Measurements from ENCODE around the gene PLA2G2A. TPM values are rescaled to one million over a fixed set of nuclear protein-coding genes. Genes with fewer than 3 reads are reported as not detected.
"Not testable (repeated sequence)": the region's sequence is repeated elsewhere in the genome, so short reads cannot be mapped to it uniquely, and the experiment has no call there.

PLA2G2A gene
- total and polyA plus RNA-seq, 8 donors, result 2.8 to 52.3 (median 24.4) TPM

DNA sequence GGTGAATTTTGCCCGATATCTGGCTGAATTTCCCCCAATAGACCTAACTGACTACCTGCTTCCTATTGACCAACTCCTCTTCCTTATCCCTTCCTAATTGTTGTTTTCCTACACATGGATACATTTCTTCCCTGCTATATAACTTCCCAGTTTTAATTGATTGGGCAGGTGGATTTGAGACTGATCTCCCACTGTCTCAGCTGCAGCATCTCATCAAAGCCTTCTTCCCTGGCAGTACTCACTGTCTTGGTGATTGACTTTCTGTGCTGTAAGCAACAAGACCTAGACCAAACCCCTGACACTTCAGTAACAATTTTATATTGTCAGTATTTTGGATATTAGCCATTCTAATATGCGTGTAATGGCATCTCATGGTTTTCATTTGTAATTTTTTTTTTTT is 11.3 kb upstream of the PLA2G2A start:
- Histone ChIP-seq H3K27me3 (peaks cover 0 to 19% (median 9%) of the 10 kb centered on the region in 3 donors), H3K9me3 (peaks cover 0 to 2% (median under 1%) of the 10 kb centered on the region in 4 donors), H3K4me1 (no peaks in the 10 kb centered on the region), H3K27ac (no peak overlapping the region), H3K36me3 (no peaks in the 10 kb centered on the region), H3K4me3 (no peak overlapping the region)
- no peak for DNase-seq
- TF ChIP-seq EP300 (IDR thresholded peaks at IDR 0.05) (no peak), POLR2AphosphoS5 (IDR thresholded peaks at IDR 0.05) (no peak), POLR2A (IDR thresholded peaks at IDR 0.05) (no peak)
- TF ChIP-seq, protein P1, sequence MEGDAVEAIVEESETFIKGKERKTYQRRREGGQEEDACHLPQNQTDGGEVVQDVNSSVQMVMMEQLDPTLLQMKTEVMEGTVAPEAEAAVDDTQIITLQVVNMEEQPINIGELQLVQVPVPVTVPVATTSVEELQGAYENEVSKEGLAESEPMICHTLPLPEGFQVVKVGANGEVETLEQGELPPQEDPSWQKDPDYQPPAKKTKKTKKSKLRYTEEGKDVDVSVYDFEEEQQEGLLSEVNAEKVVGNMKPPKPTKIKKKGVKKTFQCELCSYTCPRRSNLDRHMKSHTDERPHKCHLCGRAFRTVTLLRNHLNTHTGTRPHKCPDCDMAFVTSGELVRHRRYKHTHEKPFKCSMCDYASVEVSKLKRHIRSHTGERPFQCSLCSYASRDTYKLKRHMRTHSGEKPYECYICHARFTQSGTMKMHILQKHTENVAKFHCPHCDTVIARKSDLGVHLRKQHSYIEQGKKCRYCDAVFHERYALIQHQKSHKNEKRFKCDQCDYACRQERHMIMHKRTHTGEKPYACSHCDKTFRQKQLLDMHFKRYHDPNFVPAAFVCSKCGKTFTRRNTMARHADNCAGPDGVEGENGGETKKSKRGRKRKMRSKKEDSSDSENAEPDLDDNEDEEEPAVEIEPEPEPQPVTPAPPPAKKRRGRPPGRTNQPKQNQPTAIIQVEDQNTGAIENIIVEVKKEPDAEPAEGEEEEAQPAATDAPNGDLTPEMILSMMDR (IDR thresholded peaks at IDR 0.05), result no peak
- 64 to 76% (median 69%) methylated on average over 2 of the region's 2 CpGs for WGBS, 5 donors
- intact Hi-C loops (cut with DNase I; ENCODE audit: low total_unique reads), result no loop called here

DNA sequence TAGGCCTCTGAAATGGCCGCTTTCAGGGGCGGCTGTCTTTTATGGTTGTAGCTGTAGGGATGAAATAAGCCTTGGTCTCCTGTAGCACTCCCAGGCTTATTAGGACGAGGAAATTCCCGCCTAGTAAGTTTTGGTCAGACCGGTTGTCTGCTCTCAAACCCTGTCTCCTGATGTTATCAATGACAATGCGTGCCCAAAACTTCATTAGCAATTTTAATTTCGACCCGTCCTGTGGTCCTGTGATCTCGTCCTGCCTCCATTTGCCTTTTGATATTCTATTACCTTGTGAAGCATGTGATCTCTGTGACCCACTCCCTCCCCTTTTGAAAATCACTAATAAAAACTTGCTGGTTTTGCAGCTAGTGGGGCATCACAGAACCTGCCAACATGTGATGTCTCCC is 10.8 kb upstream of the PLA2G2A start:
- intact Hi-C loops (cut with DNase I; ENCODE audit: low total_unique reads), result not testable (repeated sequence)

DNA sequence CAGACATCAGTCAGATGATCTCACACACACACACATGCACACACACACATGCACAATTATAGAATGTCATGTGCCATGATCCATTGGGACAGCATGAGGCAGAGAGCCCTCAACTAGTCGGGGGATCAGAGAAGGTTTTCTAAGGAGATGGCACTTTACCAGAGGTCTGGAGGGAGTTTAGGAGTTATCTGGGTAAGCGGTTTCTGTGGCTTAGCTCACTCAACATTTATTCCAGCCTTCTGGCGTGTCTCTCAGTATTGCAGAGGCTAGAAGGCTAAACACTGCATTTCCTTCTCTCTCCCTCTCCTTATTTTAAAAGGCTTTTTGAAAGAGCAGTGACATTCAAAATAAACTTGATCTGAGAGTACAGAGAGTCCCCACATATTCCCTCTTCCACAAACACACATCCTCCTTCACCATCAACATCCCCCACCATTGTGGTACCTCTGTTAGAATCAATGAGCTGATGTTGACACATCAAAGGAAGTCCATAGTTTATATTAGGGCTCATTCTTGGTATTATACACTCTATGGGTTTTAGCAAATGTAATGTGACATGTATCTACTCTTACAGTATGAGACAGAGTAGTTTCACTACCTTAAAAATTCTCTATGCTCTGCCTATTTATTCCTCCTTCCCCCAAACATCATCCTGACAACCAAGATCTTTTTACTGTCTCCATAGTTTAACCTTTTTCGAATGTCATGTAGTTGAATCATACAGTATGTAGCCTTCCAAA is 9.0 kb upstream of the PLA2G2A start:
- TF ChIP-seq POLR2A (IDR thresholded peaks at IDR 0.05) (no peak), POLR2AphosphoS5 (IDR thresholded peaks at IDR 0.05) (no peak), EP300 (IDR thresholded peaks at IDR 0.05) (no peak)
- TF ChIP-seq, protein P1 (IDR thresholded peaks at IDR 0.05), result no peak

More for the DNA sequence above, 10.8 kb upstream of the PLA2G2A start:
- H3K36me3 ChIP-seq, H3K27ac ChIP-seq, H3K4me1 ChIP-seq, H3K4me3 ChIP-seq, H3K9me3 ChIP-seq, DNase-seq: not testable (repeated sequence)
- WGBS, 5 donors, result 46 to 66% (median 51%) methylated on average over 9 of the region's 9 CpGs
- H3K27me3 ChIP-seq, result peaks cover 0 to 14% (median 4%) of the 10 kb centered on the region in 3 donors

DNA sequence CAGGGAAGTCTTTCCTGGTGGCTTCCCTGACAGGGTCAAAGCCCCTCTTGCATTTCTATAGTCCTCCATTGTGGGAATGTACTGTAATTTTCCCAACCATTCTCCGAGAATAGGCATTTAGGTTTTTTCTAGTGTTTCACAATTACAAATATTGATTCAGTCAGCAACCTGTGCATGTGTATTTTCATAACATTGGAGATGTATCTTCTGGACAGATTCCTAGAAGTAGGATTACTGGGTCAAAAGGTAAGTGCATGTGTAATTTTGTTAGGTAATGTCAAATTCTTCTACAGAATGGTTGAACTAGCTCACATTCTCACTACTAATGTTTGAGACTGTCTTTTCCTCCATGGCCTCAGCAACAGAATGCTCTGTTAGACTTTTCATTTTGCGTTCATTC is 8.3 kb upstream of the PLA2G2A start:
- no peak overlapping the region for H3K27ac ChIP-seq
- TF ChIP-seq POLR2AphosphoS5 (IDR thresholded peaks at IDR 0.05) (no peak), EP300 (IDR thresholded peaks at IDR 0.05) (no peak), POLR2A (IDR thresholded peaks at IDR 0.05) (no peak)
- TF ChIP-seq, protein P1 (IDR thresholded peaks at IDR 0.05), result no peak
- H3K4me3 ChIP-seq, result no peak overlapping the region
- intact Hi-C loops (cut with DNase I; ENCODE audit: low total_unique reads), result no loop called here
- H3K27me3 ChIP-seq, result peaks cover 0 to 8% (median 0%) of the 10 kb centered on the region in 3 donors
- no peak for DNase-seq
- no peaks in the 10 kb centered on the region for H3K4me1 ChIP-seq
- no peaks in the 10 kb centered on the region for H3K9me3 ChIP-seq
- WGBS, 5 donors, result 52 to 73% (median 55%) methylated on average over 2 of the region's 2 CpGs
- H3K36me3 ChIP-seq, result no peaks in the 10 kb centered on the region

More for the DNA sequence above, 9.0 kb upstream of the PLA2G2A start:
- Histone ChIP-seq H3K4me1 (no peaks in the 10 kb centered on the region), H3K4me3 (no peak overlapping the region), H3K27ac (no peak overlapping the region), H3K36me3 (no peaks in the 10 kb centered on the region), H3K9me3 (no peaks in the 10 kb centered on the region), H3K27me3 (peaks cover 0 to 8% (median 0%) of the 10 kb centered on the region in 3 donors)
- 59 to 74% (median 70%) methylated on average over 4 of the region's 4 CpGs for WGBS, 5 donors
- no peak for DNase-seq
- intact Hi-C loops (cut with DNase I; ENCODE audit: low total_unique reads), result no loop called here

DNA sequence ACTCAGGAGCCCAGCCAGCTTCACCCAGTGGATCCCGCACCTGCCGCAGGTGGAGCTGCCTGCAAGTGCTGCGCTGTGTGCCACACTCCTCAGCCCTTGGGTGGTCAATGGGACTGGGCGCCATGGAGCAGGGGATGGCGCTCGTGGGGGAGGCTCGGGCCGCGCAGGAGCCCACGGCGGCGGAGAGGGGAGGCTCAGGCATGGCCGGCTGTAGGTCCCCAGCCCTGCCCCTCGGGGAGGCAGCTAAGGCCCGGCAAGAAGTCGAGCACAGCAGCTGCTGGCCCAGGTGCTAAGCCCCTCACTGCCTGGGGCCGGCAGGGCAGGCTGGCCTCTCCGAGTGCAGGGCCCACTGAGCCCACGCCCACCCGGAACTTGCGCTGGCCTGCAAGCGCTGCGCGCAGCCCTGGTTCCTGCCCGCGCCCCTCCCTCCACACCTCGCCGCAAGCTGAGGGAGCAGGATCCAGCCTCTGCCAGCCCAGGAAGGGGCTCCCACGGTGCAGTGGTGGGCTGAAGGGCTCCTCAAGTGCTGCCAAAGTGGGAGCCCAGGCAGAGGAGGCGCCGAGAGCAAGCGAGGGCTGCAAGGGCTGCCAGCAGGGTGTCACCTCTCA is 5.1 kb upstream of the PLA2G2A start:
- H3K27ac ChIP-seq; intact Hi-C loops (cut with DNase I; ENCODE audit: low total_unique reads); H3K4me3 ChIP-seq; H3K27me3 ChIP-seq; H3K36me3 ChIP-seq; DNase-seq; H3K9me3 ChIP-seq: not testable (repeated sequence)
- whole genome bisulfite sequencing, 5 donors, result 93 to 96% (median 94%) methylated on average over 16 to 32 of the region's 32 CpGs
- peaks cover 0 to 26% (median 14%) of the 10 kb centered on the region in 4 donors for H3K4me1 ChIP-seq
